Panc1 (cell line): Measurements from ENCODE around the gene ABCC8. TPM values are rescaled to one million over a fixed set of nuclear protein-coding genes. Genes with fewer than 3 reads are reported as not detected.

Source experiments
- ATAC-seq: fragments of 200-7000 bp; cut with Tn5 transposase; 2 replicates; pipeline ENCODE4 v1.9.1; 2020; ENCODE audit warnings: mild to moderate bottlenecking, moderate library complexity
- BruUV-seq: library from RNA; stranded (reverse); fragments of 400-500 nt; replicated peaks from 2 replicates; lab custom pipeline; 2021; lab: Mats Ljungman, UMichigan
- CTCF ChIA-PET: fragments of 300-600 bp; sonication (Branson Sonifier 250); formaldehyde crosslinking; loops from one replicate; lab custom pipeline; 2022; ENCODE audit warnings: antibody characterized with exemption; lab: Charles Lee
- POLR2A ChIA-PET: fragments of 300-600 bp; sonication (Branson Sonifier 250); formaldehyde crosslinking; loops from one replicate; lab custom pipeline; 2022; ENCODE audit warnings: antibody characterized with exemption; lab: Charles Lee
- DNase-seq: peaks from one replicate; pipeline ENCODE4 v3.0.0-alpha.2; 2010; ENCODE audit warnings: low read depth, low spot score
- H3K27ac ChIP-seq: 2 replicates; pipeline ENCODE4 v1.5.1; 2011; ENCODE audit warnings: mild to moderate bottlenecking, low read length, inconsistent platforms
- H3K27me3 ChIP-seq: fragments of 200-500 bp; sonication (Bioruptor generic); 2 replicates; pipeline ENCODE4 v1.6.0; 2014; ENCODE audit warnings: low read length, inconsistent platforms; ENCODE audit not compliant: control insufficient read depth, insufficient read depth
- H3K36me3 ChIP-seq: fragments of 200-500 bp; sonication (Bioruptor generic); 2 replicates; pipeline ENCODE4 v1.5.1; 2014; ENCODE audit warnings: inconsistent platforms, mild to moderate bottlenecking, low read length, moderate library complexity; ENCODE audit not compliant: control insufficient read depth, insufficient read depth
- H3K4me1 ChIP-seq: 2 replicates; pipeline ENCODE4 v1.5.1; 2011; ENCODE audit warnings: inconsistent platforms, mild to moderate bottlenecking, low read length, moderate library complexity; ENCODE audit not compliant: control insufficient read depth, insufficient read depth
- H3K4me3 ChIP-seq, 2 experiments: 2 replicates each; pipeline ENCODE4 v1.5.1; 2011 to 2012; ENCODE audit warnings: low read depth in 2 of 2, low read length in 2 of 2, mild to moderate bottlenecking in 2 of 2, inconsistent platforms in 1 of 2, moderate library complexity in 1 of 2
- H3K9me3 ChIP-seq: fragments of 200-500 bp; sonication (Bioruptor generic); 2 replicates; pipeline ENCODE4 v1.5.1; 2014; ENCODE audit warnings: low read depth, mild to moderate bottlenecking, inconsistent platforms, low read length, moderate library complexity; ENCODE audit not compliant: control insufficient read depth, insufficient read depth
- CTCF ChIP-seq: fragments of 450-650 bp; IDR thresholded peaks from 2 replicates; pipeline ENCODE4 v1.5.1; 2017; ENCODE audit warnings: mild to moderate bottlenecking
- POLR2AphosphoS5 ChIP-seq: IDR thresholded peaks from 2 replicates; pipeline ENCODE4 v1.6.1; 2012; ENCODE audit warnings: mild to moderate bottlenecking, low read depth, low read length, moderate library complexity
- REST ChIP-seq, 2 experiments: IDR thresholded peaks; 2 replicates each; pipeline ENCODE4 v1.6.1; 2011 to 2012; ENCODE audit warnings: low read depth in 2 of 2, control low read depth in 1 of 2, low read length in 1 of 2, mild to moderate bottlenecking in 1 of 2, moderate library complexity in 1 of 2; ENCODE audit not compliant: insufficient read depth in 1 of 2
- SIN3A ChIP-seq: IDR thresholded peaks from 2 replicates; pipeline ENCODE4 v1.6.1; 2012; ENCODE audit warnings: low read depth, mild to moderate bottlenecking, low read length, moderate library complexity, borderline replicate concordance; ENCODE audit not compliant: insufficient read depth
- TCF7L2 ChIP-seq: IDR thresholded peaks from 2 replicates; pipeline ENCODE4 v1.6.1; 2011; ENCODE audit warnings: mild to moderate bottlenecking, low read depth, low read length, inconsistent platforms
- in situ Hi-C: cut with HindIII; loops from 2 replicates; pipeline ENCODE4 v1.10.0; 2016; ENCODE audit warnings: low sequenced_read_pairs, low pct_unique_long_range_greater_than_20kb
- intact Hi-C: fragments of 100-400 bp; cut with micrococcal nuclease; formaldehyde crosslinking; loops from one replicate; pipeline ENCODE4 v1.10.0; 2022; ENCODE audit not compliant: unreplicated experiment
- total RNA-seq: library from RNA; stranded (reverse); gene quantifications from one replicate; pipeline ENCODE4 v1.2.1, GENCODE V29; 2021; ENCODE audit not compliant: unreplicated experiment

Gene ABCC8
- total RNA-seq, 1 experiment from 2014 or later, result 0.18 TPM

- no peaks in the 10 kb centered on the region; the same call in 1 of the 2 replicates for H3K27me3 ChIP-seq
- intact Hi-C loops (loop anchor here (10.0 kb wide), 1 partner anchor 270 kb away; no protein-coding TSS in a partner anchor), in situ Hi-C loops (no loop called here)
- H3K27ac ChIP-seq, result no peak overlapping the region
- ATAC-seq, result no peak
- CTCF ChIA-PET, result interaction anchor here (1.6 kb wide), 1 partner anchor 121 kb away, joined by 5 read pairs; no protein-coding TSS in a partner anchor
- no peak for TF ChIP-seq TCF7L2
- DNase-seq, result no peak
- no peaks in the 10 kb centered on the region for H3K9me3 ChIP-seq
- H3K4me3 ChIP-seq, result no peak overlapping the region
- no TSS peak for BruUV-seq
- no peaks in the 10 kb centered on the region for H3K4me1 ChIP-seq
- POLR2A ChIA-PET, result no interaction called here
- H3K36me3 ChIP-seq, result no peaks in the 10 kb centered on the region
Measured at GRCh38 chr11:17505146-17505545, 28.5 kb upstream of the ABCC8 start.

GRCh38 chr11:17504330-17505107, 27.9 kb upstream of the ABCC8 start:
- Histone ChIP-seq H3K4me1 (no peaks in the 10 kb centered on the region), H3K27me3 (no peaks in the 10 kb centered on the region; the same call in 1 of the 2 replicates), H3K4me3 (no peak overlapping the region), H3K36me3 (no peaks in the 10 kb centered on the region), H3K9me3 (no peaks in the 10 kb centered on the region), H3K27ac (no peak overlapping the region)
- ATAC-seq (peak; percentile 91), DNase-seq (no peak)
- ChIA-PET POLR2A (no interaction called here), CTCF (interaction anchor here (1.1 to 1.6 kb wide), 2 partner anchors 116 to 121 kb away, joined by 3 to 5 read pairs; partner anchors contain the start of gene KCNJ11)
- in situ Hi-C loops (no loop called here), intact Hi-C loops (loop anchor here (1.0 to 10.0 kb wide), 2 partner anchors 120 to 270 kb away; no protein-coding TSS in a partner anchor)
- BruUV-seq, result no TSS peak
- TF ChIP-seq CTCF (peak; percentile 93), REST (IDR thresholded peaks at IDR 0.05; ENCODE audit: insufficient read depth in 1 of 2, low read depth in 2 of 2, low read length in 1 of 2) (no peak)

- ChIA-PET CTCF (interaction anchor here (1.0 kb wide), 1 partner anchor 118 kb away, joined by 3 read pairs; no protein-coding TSS in a partner anchor), POLR2A (no interaction called here)
- BruUV-seq, result no TSS peak
- no peaks in the 10 kb centered on the region for H3K4me1 ChIP-seq
- no peaks in the 10 kb centered on the region for H3K36me3 ChIP-seq
- ATAC-seq (no peak), DNase-seq (no peak)
- no peak overlapping the region for H3K27ac ChIP-seq
- H3K9me3 ChIP-seq, result no peaks in the 10 kb centered on the region
- intact Hi-C loops (loop anchor here (10.0 kb wide), 1 partner anchor 268 kb away; no protein-coding TSS in a partner anchor), in situ Hi-C loops (no loop called here)
- H3K27me3 ChIP-seq, result peaks cover 3% of the 10 kb centered on the region; the same call in 1 of the 2 replicates
- no peak for TF ChIP-seq REST (IDR thresholded peaks at IDR 0.05; ENCODE audit: insufficient read depth in 1 of 2, low read depth in 2 of 2, low read length in 1 of 2)
- TF ChIP-seq POLR2AphosphoS5, result no peak
- TF ChIP-seq TCF7L2, result no peak
- no peak for TF ChIP-seq CTCF
- TF ChIP-seq SIN3A, result no peak
- no peak overlapping the region for H3K4me3 ChIP-seq
Measured at GRCh38 chr11:17502630-17503029, 26.0 kb upstream of the ABCC8 start.
